Measurements from ENCODE around the gene C1RL. TPM values are rescaled to one million over a fixed set of nuclear protein-coding genes. Genes with fewer than 3 reads are reported as not detected.

Gene C1RL
- total RNA-seq, 1 experiment from 2014 or later = 43.4 TPM

- Mint-ChIP-seq H3K4me1 (ENCODE audit: low read depth, unreplicated experiment) (no peaks in the 10 kb centered on the region), H3K27me3 (ENCODE audit: unreplicated experiment) (no peaks in the 10 kb centered on the region), H3K27ac (ENCODE audit: unreplicated experiment) (no peak overlapping the region), H3K4me3 (ENCODE audit: low read depth, unreplicated experiment) (no peak overlapping the region), H3K36me3 (ENCODE audit: insufficient read depth, unreplicated experiment) (peaks cover 27% of the 10 kb centered on the region), H3K9me3 (ENCODE audit: low read depth, unreplicated experiment) (no peaks in the 10 kb centered on the region)
- DNase-seq = no peak
- BruUV-seq (replicated peaks) = no TSS peak
- intact Hi-C loops (cut with micrococcal nuclease; ENCODE audit: unreplicated experiment) = no loop called here
- no peak for TF ChIP-seq CTCF (IDR thresholded peaks at IDR 0.05; ENCODE audit: unreplicated experiment)
- CTCF ChIA-PET = no interaction called here
Observed at GRCh38 chr12:7137908-7138307, 28.9 kb upstream of the C1RL start.

- Mint-ChIP-seq H3K4me3 (ENCODE audit: low read depth, unreplicated experiment) (no peak overlapping the region), H3K36me3 (ENCODE audit: insufficient read depth, unreplicated experiment) (peaks cover 39% of the 10 kb centered on the region), H3K27me3 (ENCODE audit: unreplicated experiment) (no peaks in the 10 kb centered on the region), H3K27ac (ENCODE audit: unreplicated experiment) (no peak overlapping the region), H3K4me1 (ENCODE audit: low read depth, unreplicated experiment) (peaks cover 7% of the 10 kb centered on the region), H3K9me3 (ENCODE audit: low read depth, unreplicated experiment) (no peaks in the 10 kb centered on the region)
- CTCF ChIA-PET = no interaction called here
- DNase-seq = no peak
- intact Hi-C loops (cut with micrococcal nuclease; ENCODE audit: unreplicated experiment) = no loop called here
- TF ChIP-seq CTCF (IDR thresholded peaks at IDR 0.05; ENCODE audit: unreplicated experiment) = no peak
- BruUV-seq (replicated peaks) = no TSS peak
Observed at GRCh38 chr12:7136676-7137075, 27.7 kb upstream of the C1RL start.

GRCh38 chr12:7136071-7136470, 27.1 kb upstream of the C1RL start:
- Mint-ChIP-seq H3K36me3 (ENCODE audit: insufficient read depth, unreplicated experiment) (peaks cover 41% of the 10 kb centered on the region), H3K9me3 (ENCODE audit: low read depth, unreplicated experiment) (no peaks in the 10 kb centered on the region), H3K4me1 (ENCODE audit: low read depth, unreplicated experiment) (peaks cover 13% of the 10 kb centered on the region), H3K27me3 (ENCODE audit: unreplicated experiment) (no peaks in the 10 kb centered on the region), H3K27ac (ENCODE audit: unreplicated experiment) (no peak overlapping the region), H3K4me3 (ENCODE audit: low read depth, unreplicated experiment) (no peak overlapping the region)
- BruUV-seq (replicated peaks) = no TSS peak
- TF ChIP-seq CTCF (IDR thresholded peaks at IDR 0.05; ENCODE audit: unreplicated experiment) = no peak
- intact Hi-C loops (cut with micrococcal nuclease; ENCODE audit: unreplicated experiment) = no loop called here
- CTCF ChIA-PET = no interaction called here
- no peak for DNase-seq

GRCh38 chr12:7134396-7135166, 25.6 kb upstream of the C1RL start:
- BruUV-seq (replicated peaks) = no TSS peak
- H3K36me3 Mint-ChIP-seq (ENCODE audit: insufficient read depth, unreplicated experiment) = peaks cover 56% of the 10 kb centered on the region
- CTCF ChIA-PET = no interaction called here
- no peak for DNase-seq
- no peak overlapping the region for H3K27ac Mint-ChIP-seq (ENCODE audit: unreplicated experiment)
- TF ChIP-seq CTCF (IDR thresholded peaks at IDR 0.05; ENCODE audit: unreplicated experiment) = no peak
- H3K27me3 Mint-ChIP-seq (ENCODE audit: unreplicated experiment) = no peaks in the 10 kb centered on the region
- peaks cover 20% of the 10 kb centered on the region for H3K4me1 Mint-ChIP-seq (ENCODE audit: low read depth, unreplicated experiment)
- intact Hi-C loops (cut with micrococcal nuclease; ENCODE audit: unreplicated experiment) = no loop called here
- H3K9me3 Mint-ChIP-seq (ENCODE audit: low read depth, unreplicated experiment) = no peaks in the 10 kb centered on the region
- no peak overlapping the region for H3K4me3 Mint-ChIP-seq (ENCODE audit: low read depth, unreplicated experiment)
